Measurements from ENCODE around the gene NSG1. TPM values are rescaled to one million over a fixed set of nuclear protein-coding genes. Genes with fewer than 3 reads are reported as not detected.
A peak's percentile ranks its signal among the peaks of the same experiment; 100 is the strongest.
"Not testable (repeated sequence)": the region's sequence is repeated elsewhere in the genome, so short reads cannot be mapped to it uniquely, and the experiment has no call there.

Gene NSG1
- total RNA-seq, 3 donors from 2014 or later: 1.2 to 7.9 (median 3.3) TPM

DNA sequence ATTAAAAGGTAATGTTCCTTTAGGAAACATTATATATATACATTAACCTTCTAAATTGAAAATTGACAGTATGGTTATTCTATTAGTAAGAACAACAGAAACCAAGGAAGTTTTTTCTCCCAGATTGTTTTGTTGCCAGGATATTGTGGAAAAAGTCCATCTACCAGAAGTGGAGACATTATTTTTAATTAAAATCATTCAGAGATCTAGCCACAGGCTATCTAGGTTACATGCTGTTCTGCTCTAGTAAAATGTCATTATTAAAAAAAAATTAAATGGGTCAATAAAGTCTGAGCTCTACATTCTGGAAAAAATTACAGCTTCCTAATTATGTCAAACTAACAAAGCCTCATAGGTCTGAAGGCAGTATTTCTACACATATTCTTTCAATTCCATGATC lies 74.3 kb downstream of the NSG1 start:
- intact Hi-C loops (cut with DNase I, micrococcal nuclease): no loop called here
- Histone ChIP-seq H3K4me1 (ENCODE audit: low read depth) (no peaks in the 10 kb centered on the region), H3K36me3 (ENCODE audit: low read depth) (no peaks in the 10 kb centered on the region), H3K9me3 (no peaks in the 10 kb centered on the region), H3K4me3 (no peak overlapping the region)
- DNase-seq (no peak), ATAC-seq (no peak)
- TF ChIP-seq, protein P1, sequence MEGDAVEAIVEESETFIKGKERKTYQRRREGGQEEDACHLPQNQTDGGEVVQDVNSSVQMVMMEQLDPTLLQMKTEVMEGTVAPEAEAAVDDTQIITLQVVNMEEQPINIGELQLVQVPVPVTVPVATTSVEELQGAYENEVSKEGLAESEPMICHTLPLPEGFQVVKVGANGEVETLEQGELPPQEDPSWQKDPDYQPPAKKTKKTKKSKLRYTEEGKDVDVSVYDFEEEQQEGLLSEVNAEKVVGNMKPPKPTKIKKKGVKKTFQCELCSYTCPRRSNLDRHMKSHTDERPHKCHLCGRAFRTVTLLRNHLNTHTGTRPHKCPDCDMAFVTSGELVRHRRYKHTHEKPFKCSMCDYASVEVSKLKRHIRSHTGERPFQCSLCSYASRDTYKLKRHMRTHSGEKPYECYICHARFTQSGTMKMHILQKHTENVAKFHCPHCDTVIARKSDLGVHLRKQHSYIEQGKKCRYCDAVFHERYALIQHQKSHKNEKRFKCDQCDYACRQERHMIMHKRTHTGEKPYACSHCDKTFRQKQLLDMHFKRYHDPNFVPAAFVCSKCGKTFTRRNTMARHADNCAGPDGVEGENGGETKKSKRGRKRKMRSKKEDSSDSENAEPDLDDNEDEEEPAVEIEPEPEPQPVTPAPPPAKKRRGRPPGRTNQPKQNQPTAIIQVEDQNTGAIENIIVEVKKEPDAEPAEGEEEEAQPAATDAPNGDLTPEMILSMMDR (IDR thresholded peaks at IDR 0.05): no peak

DNA sequence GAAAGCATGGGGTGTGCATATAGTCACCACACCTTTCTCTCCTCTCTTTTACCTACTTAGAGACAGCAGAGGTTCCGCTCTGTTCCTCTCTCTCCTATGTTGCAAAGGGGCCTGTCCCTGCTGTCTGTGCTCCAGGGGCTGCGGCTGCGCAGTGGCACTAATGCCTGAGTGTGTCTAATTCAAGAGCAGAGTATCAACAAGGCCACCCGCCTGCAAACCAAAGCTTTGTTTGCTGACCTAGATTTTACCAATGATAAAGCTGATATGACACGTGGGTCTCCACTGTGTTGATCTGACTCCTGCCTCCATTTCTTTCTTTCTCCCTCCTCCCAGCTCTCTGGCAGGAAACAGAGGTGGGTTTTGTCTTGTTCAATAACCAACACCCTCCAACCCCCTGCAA lies 74.9 kb downstream of the NSG1 start:
- TF ChIP-seq, protein P1 (IDR thresholded peaks at IDR 0.05): no peak
- DNase-seq (peak; percentile 24 to 67 (median 46)), ATAC-seq (peak; percentile 71)
- Histone ChIP-seq H3K4me1 (ENCODE audit: low read depth) (no peaks in the 10 kb centered on the region), H3K36me3 (ENCODE audit: low read depth) (no peaks in the 10 kb centered on the region), H3K4me3 (no peak overlapping the region), H3K9me3 (no peaks in the 10 kb centered on the region)
- intact Hi-C loops (cut with DNase I, micrococcal nuclease): no loop called here

DNA sequence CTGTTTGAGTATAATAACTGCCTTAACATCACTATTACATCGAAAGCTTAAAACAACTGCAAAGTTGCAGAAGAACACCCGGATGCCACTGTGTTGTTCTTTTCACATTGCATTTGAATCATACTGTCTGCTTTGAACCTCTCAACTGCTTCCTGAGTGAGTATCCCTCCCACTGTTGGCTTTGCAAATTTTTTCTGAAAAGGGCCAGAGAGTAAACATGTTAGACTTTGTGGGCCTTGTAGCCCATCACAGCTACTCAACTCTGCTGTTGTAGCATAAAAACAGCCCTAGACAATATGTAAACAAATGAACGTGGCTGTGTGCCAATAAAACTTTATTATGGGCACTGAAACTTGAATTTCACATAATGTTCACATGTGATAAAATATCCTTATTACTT lies 76.1 kb downstream of the NSG1 start:
- TF ChIP-seq, protein P1 (IDR thresholded peaks at IDR 0.05): no peak
- no peaks in the 10 kb centered on the region for H3K4me1 ChIP-seq (ENCODE audit: low read depth)
- DNase-seq (peak in 1 of 3 donors; percentile 8), ATAC-seq (peak; percentile 25)
- no peaks in the 10 kb centered on the region for H3K9me3 ChIP-seq
- H3K36me3 ChIP-seq (ENCODE audit: low read depth): no peaks in the 10 kb centered on the region
- no peak overlapping the region for H3K4me3 ChIP-seq
- intact Hi-C loops (cut with DNase I, micrococcal nuclease): no loop called here

DNA sequence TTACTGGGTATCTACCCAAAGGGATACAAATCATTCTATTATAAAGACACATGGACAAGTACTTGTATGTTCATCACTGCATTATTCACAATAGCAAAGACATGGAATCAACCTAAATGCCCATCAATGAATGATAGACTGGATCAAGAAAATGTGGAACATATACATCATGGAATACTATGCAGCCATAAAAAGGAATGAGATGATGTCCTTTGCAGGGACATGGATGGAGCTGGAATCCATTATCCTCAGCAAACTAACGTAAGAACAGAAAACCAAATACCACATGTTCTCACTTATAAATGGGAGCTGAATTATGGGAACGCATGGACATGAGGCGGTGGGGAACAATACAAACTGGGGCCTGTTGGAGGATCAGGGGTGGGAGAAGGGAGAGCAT lies 78.3 kb downstream of the NSG1 start:
- ATAC-seq; H3K36me3 ChIP-seq (ENCODE audit: low read depth); H3K9me3 ChIP-seq; H3K4me3 ChIP-seq; H3K4me1 ChIP-seq (ENCODE audit: low read depth); DNase-seq; intact Hi-C loops (cut with DNase I, micrococcal nuclease): not testable (repeated sequence)

Other genes starting within 250 kb of the NSG1 start
- not detected for gene OTOP1, start 160.2 kb upstream of the NSG1 start, total RNA-seq
- gene TMEM128, start 138.9 kb upstream of the NSG1 start, total RNA-seq: 10 to 100 TPM; 14.9 to 20.7 (median 19.6) TPM
- 10 to 100 TPM in 1 of 3 donors, 1 to 10 TPM in 2; 5.2 to 12.9 (median 8.2) TPM for gene LYAR, start 96.9 kb upstream of the NSG1 start, total RNA-seq
- gene ZBTB49, start 96.9 kb upstream of the NSG1 start, total RNA-seq: 1 to 10 TPM; 3.5 to 8.9 (median 8.4) TPM
- 10 to 100 TPM; 33.1 to 43.3 (median 36.3) TPM for gene STX18, start 154.9 kb downstream of the NSG1 start, total RNA-seq

Data from mucosa of descending colon (tissue), 3 donors.